Uterus (tissue), 2 donors: ENCODE data around the gene TRDMT1.

Experiments used
- CTCF ChIP-seq, 4 experiments: fragments of 200-600 bp in 2 of 4; fragments of 450-650 bp in 2 of 4; sonication (generic) in 2 of 4; IDR thresholded peaks; one replicate each; pipeline ENCODE4 v1.5.1; 2016 to 2019; ENCODE audit warnings: antibody characterized with exemption in 4 of 4, mild to moderate bottlenecking in 2 of 4, moderate library complexity in 1 of 4
- POLR2A ChIP-seq, 2 donors: fragments of 450-650 bp; IDR thresholded peaks; one replicate each; pipeline ENCODE4 v1.6.1; 2016; ENCODE audit warnings: antibody characterized with exemption in 2 of 2, mild to moderate bottlenecking in 1 of 2, moderate library complexity in 1 of 2

GRCh38 chr10:17209302-17209701, 7.8 kb upstream of the TRDMT1 start:
- no peak for TF ChIP-seq CTCF (IDR thresholded peaks at IDR 0.05)
- TF ChIP-seq POLR2A (IDR thresholded peaks at IDR 0.05) = no peak
